ENCODE measurements around the gene DOCK2.

The DOCK2 gene

GRCh38 chr5:170000155-170000554 lies 363.1 kb downstream of the DOCK2 start:
- no peak for DNase-seq

DNA sequence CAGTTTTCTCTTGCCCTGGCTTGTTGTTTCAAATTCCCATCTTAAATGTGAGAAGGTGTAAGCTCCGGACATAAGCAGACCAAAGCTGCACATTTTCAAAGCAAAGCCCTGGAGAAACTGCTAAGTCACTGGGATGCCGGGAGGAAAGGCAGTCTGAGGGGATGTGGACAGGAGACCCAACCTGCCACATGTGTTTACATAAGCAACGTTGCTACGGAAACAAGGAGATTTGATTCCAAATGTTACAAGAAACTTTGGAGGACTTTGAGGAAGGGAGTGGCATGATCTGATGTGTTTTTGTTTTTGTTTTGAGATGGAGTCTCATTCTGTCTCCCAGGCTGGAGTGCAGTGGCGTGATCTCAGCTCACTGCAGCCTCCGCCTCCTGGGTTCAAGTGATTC lies 368.9 kb downstream of the DOCK2 start:
- DNase-seq: no peak

DNA sequence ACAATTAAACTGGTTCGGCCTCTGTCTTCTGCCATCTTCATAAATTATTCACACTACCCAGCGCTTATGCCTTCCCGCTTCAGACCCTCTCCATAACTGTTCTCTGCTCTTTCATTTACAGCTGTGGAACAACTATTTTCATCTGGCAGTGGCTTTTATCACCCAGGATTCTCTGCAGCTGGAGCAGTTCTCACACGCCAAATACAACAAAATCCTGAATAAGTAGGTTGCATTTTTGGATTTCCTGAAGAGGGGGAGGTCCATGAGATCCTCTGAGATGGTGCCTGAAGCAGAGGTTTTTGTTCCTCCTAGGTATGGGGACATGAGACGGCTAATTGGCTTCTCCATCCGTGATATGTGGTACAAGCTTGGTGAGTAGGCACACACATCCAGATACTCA lies 371.3 kb downstream of the DOCK2 start:
- no peak for DNase-seq

GRCh38 chr5:170010595-170010994 lies 373.5 kb downstream of the DOCK2 start:
- DNase-seq: no peak

- no peak for DNase-seq
Measured at GRCh38 chr5:170011751-170012150, 374.7 kb downstream of the DOCK2 start.

DNA sequence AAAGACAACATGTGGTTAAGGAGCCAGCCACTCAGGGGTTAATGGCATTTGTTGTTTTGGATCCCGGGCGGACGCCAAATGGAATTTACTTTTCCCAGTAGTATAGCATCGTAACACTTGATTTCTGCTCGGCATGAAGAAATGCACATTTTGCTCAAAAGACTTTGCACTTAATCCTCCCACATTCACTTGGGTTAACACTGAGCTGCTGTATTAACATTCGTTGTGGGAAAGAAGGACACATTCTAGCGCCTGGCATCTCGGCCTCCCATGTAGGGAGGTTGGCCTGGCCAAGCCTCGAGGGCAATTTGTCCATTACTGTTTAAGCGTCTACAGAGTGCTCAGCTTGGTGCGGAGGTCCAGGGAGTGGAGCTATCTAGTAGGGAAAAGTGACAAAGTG lies 375.5 kb downstream of the DOCK2 start:
- no peak for DNase-seq

DNA sequence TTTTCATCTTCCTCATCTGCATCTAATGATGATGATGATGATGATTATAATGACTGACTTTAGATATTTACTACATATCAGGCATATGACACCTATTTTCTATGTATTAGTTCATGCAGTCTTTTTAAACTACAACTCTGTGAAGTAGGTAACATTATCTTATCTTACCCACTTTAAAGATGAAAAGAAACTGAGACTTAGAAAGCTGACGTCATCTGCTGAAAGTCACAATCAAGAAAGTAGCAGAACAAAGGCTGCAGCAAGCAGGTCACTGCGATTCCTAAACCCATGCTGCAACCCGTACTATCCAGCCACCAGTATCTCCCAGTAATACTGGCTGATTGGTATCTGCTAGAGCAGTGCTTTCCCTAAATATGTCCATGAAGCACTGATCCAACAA lies 383.3 kb downstream of the DOCK2 start:
- no peak for DNase-seq

DNA sequence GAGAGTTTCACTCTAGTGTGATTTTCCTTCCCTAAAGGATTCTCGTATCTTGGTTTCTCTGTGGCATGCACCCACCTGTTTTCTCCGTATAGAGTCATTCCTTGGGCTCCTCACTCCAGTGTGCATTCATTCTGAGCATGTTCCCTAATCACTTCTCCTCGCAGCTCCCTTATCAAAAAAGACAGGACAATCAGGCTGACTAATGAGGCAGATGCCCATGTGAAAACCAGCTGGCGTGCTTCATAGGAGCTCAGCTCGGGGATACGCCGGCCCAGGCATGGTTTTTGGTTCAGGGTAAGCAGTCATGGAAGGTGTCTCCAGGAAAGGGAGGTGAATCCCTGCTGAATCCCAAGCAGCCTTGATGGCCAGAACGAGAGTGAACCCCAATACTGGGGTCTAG lies 384.4 kb downstream of the DOCK2 start:
- no peak for DNase-seq

DNA sequence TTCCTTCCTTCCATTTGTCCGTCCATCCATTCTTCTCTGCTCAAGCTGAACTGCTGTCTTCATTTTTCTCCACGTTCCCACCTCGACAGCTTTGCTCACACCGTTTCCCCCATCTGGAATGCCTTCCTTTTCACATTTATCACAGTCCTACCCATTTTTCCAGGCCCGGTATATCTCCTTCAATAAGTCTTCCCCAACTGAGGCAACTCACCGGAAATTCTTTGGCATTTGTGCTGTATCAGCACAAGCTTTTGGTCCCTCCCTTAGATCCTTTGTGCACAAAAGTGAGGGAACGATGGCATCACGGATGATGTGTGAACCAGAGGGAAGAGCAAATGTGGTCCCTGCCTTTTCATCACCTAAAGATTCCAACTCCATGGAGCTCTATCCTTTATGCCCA lies 388.8 kb downstream of the DOCK2 start:
- no peak for DNase-seq

DNA sequence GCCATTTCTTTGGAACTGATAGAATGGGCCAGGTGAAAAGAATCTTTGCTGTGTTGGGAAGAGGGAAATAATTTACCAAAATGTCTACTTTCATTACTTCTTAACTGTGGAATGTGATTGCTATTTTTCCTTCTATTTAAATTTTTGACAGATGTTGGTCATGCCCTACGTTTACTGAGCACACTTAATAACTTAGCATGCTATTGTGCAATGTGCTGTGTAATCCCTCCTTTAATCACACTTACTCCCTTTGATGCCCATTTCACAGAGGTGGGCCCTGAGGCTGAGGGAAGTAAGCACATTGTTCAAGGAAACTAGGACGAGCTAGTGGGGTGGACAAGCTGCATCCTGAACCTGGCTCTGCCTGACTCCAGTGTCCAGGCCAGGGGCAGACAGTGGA lies 391.0 kb downstream of the DOCK2 start:
- no peak for DNase-seq

GRCh38 chr5:170034231-170034630 lies 397.2 kb downstream of the DOCK2 start:
- DNase-seq: no peak

DNA sequence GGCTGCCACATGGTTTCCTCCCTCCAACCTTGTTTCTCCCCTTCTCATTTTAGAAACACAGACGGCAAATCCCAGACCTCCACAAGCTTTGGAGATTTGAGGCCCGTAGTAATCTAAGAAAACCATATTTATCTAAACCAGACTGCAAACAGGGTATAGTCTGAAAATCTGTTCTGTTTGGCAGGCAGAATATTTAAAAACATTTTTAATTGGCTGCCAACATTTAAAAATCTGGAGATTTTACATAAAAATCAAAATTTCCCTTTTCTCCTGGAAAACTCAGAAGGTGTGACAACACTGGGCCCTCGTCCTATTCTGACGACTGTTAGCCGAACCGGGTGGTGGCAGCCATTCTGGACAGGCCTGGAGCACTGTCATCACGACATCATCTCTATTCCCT lies 401.2 kb downstream of the DOCK2 start:
- no peak for DNase-seq

- no peak for DNase-seq
Measured at GRCh38 chr5:170039830-170040229, 402.8 kb downstream of the DOCK2 start.

DNA sequence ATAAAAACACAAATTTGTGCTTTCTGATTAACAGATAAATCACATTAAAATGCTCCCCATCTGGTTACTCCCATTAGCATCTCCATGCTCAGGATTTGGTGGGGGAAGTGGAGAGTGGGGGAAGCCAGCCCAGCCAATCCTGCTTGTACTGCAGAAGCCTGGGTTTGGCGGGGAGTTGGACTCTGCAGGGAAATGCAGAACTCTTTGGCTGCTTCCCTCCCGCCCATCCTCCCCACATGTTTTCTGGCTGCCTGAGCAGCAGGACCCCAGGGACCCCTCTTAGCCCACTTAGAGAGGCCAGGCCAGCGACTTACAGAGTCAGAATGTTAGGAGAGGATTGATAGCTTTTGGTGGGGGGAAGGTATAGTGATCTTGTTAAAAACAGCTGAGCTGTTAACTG lies 409.2 kb downstream of the DOCK2 start:
- DNase-seq: no peak

DNA sequence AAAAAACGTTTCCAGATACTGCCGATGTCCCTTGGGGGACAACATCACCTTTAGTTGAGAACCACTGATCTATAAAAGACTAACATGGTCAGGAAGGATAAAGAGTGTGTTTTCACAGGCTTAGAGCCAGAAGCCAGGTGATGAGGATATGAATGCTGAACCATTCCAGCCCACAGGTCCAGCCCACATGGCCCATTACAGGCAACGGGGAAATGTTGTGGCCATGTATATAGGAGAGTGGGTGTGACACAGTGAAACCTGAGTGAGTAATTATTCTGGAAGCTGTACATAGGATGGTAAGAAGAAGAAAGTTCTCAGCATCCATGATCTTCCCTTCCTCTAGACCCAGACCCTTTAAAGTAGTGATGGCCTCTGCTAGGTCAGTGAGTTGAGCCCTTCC lies 412.6 kb downstream of the DOCK2 start:
- no peak for DNase-seq

GRCh38 chr5:170053896-170054295 lies 416.8 kb downstream of the DOCK2 start:
- DNase-seq: no peak

DNA sequence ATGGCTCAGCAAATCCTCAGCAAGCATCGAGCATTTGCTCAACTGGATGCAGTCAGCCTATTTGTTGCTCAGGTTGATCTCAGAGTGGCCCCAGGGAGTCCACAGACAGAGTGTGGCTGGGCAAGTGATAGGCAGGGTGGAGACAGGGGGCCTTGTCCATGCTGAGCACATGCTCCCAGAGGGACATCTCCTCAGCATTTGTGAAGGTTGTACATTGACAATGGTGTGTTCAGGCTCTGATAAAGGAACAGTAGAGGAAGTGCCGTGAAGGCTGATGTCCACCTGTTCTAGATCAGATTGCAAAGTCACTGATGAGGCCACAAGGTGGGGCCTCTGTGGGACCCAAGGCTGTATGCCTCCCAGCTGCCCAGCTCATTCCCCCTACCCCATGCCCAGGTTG lies 418.5 kb downstream of the DOCK2 start:
- no peak for DNase-seq

- no peak for DNase-seq
Measured at GRCh38 chr5:170056561-170057267, 419.6 kb downstream of the DOCK2 start.

- DNase-seq: no peak
Measured at GRCh38 chr5:170057311-170057710, 420.2 kb downstream of the DOCK2 start.

DNA sequence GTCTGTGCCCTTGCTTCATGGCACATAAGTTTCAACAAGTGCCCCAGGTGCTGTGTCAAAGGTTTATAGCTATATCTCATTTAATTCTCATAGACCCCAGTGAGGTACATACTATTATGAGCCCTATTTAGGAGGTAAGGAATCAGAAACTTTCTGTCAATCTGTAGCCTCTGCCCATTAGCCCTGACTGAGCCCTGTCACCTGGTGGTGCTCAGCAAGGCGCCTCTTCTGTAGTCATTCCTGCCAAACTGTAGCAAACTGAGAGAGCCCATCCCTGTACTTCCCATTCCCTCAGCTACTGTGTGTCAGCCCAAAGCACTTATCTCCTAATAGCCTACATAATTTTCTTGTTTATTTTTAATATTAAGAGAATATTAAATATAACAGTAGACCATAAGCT lies 422.1 kb downstream of the DOCK2 start:
- no peak for DNase-seq

- no peak for DNase-seq
Measured at GRCh38 chr5:170067152-170067551, 430.1 kb downstream of the DOCK2 start.

DNA sequence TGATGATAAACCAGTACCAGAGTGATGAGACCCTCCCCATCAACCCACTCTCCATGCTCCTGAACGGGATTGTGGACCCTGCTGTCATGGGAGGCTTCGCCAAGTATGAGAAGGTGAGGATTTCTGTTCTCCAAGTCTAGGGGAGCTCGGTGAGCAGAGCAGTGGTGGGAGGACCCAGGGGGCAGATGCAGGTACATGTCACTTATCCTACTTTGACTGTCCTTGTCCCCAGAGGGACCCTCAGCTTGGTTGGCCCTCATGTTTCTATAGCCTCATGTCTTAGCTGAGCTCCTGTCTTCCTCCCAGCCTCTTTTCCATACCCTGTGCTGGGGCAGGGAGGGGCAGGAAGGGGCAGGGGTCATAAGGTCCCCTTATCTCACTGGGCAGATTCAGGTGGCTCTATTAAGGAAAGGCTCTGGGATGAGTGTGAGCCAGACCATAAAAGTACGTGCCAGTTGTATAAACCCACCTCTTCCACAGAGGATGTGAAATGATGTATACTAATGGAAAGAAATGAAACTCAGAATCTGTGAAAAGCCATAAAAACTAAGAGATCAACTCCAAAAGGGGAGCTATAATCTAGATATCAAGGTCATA lies 430.6 kb downstream of the DOCK2 start:
- no peak for DNase-seq

DNA sequence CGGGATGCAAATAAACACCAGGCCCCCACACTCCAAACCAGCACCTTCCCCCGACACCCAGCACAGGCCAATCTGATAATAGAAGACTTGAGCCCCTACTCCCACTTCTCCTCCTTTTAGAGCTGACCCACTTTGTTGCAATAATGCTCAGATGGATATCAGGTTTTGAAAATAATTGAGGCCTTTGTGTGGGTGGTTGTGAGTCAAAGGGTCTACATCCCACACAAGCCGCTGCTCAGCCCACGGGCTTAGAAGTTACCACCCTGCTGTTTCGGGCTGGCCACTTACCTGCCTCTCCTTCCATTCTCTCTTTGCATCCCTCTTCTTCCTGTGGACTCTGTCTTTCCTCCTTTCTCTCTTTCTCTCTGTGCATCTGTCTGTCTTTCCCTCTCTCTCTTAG lies 432.4 kb downstream of the DOCK2 start:
- DNase-seq: no peak

GRCh38 chr5:170070556-170071412 lies 433.7 kb downstream of the DOCK2 start:
- DNase-seq: no peak
